ENCODE data around the gene IRF2BPL.

Gene IRF2BPL

DNA sequence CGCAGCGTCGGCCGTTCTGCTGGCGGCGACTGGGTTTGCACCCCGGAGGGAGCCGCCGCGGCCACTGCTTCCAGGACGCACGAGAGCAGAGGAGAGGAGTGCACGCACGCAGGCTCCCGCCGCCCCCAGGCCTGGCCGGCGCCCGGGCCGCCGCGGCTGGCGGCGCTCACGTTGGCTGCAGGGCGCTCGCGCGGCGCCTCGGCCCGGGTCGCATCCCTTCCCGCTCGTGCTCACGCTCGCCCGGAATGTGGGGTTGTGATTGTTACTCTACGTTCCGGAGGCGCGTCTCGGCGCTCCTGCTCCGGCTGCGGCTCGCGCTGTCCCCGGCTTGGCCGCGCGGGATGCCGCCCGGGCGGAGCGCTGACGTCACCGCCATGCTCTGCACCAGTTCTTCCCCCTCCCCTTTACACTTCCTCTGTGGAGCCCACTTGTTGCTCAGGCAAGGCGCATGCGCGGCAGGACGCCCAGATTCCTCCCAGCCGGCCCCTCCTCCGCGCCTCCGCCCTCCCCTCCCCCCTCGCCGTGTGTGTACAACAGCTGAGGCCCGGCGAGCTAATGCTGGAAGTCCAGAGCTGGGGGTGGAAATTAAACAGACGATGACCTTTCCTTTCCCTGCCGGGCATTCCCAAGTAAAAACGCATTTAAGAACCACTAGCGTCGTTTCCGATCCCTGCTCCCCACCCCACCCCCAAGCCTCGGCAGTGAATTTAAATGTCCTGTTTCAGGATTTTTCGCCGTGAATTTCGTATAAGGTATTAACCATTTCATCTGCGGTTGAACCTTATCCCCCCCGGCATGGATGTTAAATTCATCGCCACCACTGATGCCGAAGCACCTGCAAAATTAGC is at the start of gene IRF2BPL:
Gene IRF2BPL (minus strand): TSS at position 325 of the 848 bp plus-strand sequence. CDS start 916 bp downstream, outside the sequence.
- H3K36me3 Mint-ChIP-seq (ENCODE audit: low read depth), result peaks cover 22% of the 10 kb centered on the region
- no peaks in the 10 kb centered on the region for H3K27me3 Mint-ChIP-seq (ENCODE audit: low read depth)
- H3K9me3 Mint-ChIP-seq, result no peaks in the 10 kb centered on the region
- H3K4me3 Mint-ChIP-seq, result peak within 1 kb of the TSS; percentile 96
- peaks cover 46% of the 10 kb centered on the region for H3K4me1 Mint-ChIP-seq (ENCODE audit: low read depth)
- peak within 1 kb of the TSS; percentile 97 for H3K27ac Mint-ChIP-seq

DNA sequence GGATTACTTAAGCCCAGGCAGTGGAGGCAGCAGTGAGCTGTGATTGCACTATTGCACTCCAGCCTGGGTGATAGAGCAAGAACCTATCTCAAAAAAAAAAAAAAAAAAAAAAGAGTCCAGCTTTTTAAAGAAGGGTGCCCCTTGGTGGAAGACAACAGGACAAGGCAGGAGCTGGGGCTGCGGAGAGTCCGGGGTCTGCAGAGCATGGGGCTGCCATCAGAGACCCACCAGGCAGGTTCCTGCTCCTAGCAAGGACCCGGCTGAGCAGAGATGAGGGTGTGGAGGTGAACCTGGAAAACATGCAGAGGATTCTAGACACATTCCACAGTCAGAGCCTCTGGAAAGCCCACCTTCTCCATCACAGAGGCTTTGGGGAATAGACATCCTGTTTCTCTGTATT is 48.5 kb upstream of the IRF2BPL start:
- Mint-ChIP-seq H3K27ac (no peak overlapping the region), H3K4me1 (ENCODE audit: low read depth) (no peaks in the 10 kb centered on the region), H3K27me3 (ENCODE audit: low read depth) (peaks cover 2% of the 10 kb centered on the region), H3K36me3 (ENCODE audit: low read depth) (no peaks in the 10 kb centered on the region), H3K4me3 (no peak overlapping the region), H3K9me3 (peaks cover 7% of the 10 kb centered on the region)

DNA sequence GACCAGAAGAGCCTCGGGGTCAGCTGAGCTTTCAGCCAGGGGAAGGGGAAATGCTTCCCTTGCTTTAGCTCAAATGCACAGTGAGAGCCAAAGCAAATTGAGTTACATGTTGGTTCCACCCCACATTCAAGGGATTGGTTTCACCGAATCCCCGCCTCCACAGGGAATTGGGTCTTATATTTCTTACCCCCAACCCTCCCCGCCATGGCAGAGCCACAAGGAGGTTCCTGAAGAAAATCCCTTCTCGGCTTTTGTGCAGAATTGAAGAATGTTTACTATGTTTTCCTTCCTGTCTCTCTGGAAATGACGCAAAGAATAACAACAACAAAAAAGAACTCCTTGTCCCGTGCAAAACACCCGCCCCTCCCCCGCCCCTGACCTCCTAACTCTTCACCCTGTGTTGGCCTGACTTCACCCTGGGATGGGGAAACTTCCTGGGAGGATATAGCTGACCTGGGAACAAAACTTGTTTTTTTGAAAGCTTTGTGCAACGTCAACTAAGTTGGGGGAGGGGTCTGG is 47.7 kb upstream of the IRF2BPL start:
- H3K4me3 Mint-ChIP-seq, result no peak overlapping the region
- H3K4me1 Mint-ChIP-seq (ENCODE audit: low read depth), result no peaks in the 10 kb centered on the region
- no peaks in the 10 kb centered on the region for H3K27me3 Mint-ChIP-seq (ENCODE audit: low read depth)
- H3K27ac Mint-ChIP-seq, result no peak overlapping the region
- no peaks in the 10 kb centered on the region for H3K36me3 Mint-ChIP-seq (ENCODE audit: low read depth)
- peaks cover 7% of the 10 kb centered on the region for H3K9me3 Mint-ChIP-seq

DNA sequence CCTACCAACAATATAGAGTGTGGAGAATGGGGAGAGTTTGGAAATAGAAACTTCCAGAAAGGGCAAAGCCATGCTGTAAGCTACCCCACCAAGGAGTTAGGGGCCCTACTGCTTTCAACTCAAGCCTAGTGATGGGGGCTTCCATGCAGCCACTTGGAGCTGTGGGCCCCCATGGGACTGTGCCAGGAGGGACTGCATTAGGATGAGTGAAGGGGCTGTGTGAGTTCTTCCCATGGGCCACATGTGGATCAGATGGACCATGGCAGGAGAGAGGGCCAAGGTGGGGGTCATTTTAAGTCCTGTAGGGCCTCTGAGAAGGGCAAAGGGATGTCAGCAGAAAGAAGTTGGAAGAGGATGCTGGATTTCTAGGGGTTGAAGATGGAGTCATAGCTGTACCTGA is 46.5 kb upstream of the IRF2BPL start:
- Mint-ChIP-seq H3K4me1 (ENCODE audit: low read depth) (no peaks in the 10 kb centered on the region), H3K36me3 (ENCODE audit: low read depth) (no peaks in the 10 kb centered on the region), H3K27ac (no peak overlapping the region), H3K27me3 (ENCODE audit: low read depth) (peaks cover 3% of the 10 kb centered on the region), H3K9me3 (peaks cover 4% of the 10 kb centered on the region), H3K4me3 (no peak overlapping the region)

DNA sequence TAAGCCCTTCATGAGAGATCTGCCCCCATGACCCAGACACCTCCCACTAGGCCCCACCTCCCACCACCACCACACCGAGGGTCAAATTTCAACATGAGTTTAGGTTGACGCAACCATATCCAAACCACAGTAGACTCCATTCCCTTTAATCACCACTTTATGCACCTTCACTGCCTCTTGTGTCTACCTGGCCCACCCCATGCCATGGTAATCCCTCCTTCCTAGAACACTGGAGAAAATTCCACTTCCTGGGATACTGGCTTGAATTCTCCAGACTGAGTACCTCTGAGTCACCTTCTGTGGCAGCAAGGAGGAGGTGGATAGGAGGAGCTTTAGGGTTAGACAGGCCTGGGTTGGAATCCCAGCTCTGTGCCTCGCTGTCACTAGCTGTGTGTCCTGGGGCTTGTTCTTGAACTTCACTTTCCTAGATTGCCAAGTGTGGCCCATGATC is 43.5 kb upstream of the IRF2BPL start:
- no peaks in the 10 kb centered on the region for H3K4me1 Mint-ChIP-seq (ENCODE audit: low read depth)

GRCh38 chr14:77069551-77069950 is 41.0 kb upstream of the IRF2BPL start:
- H3K27me3 Mint-ChIP-seq (ENCODE audit: low read depth), result peaks cover 18% of the 10 kb centered on the region
- H3K9me3 Mint-ChIP-seq, result no peaks in the 10 kb centered on the region
- no peak overlapping the region for H3K4me3 Mint-ChIP-seq
- H3K27ac Mint-ChIP-seq, result no peak overlapping the region
- no peaks in the 10 kb centered on the region for H3K36me3 Mint-ChIP-seq (ENCODE audit: low read depth)
- H3K4me1 Mint-ChIP-seq (ENCODE audit: low read depth), result no peaks in the 10 kb centered on the region

More for the DNA sequence above, 43.5 kb upstream of the IRF2BPL start:
- Mint-ChIP-seq H3K9me3 (no peaks in the 10 kb centered on the region), H3K27me3 (ENCODE audit: low read depth) (peaks cover 18% of the 10 kb centered on the region), H3K27ac (no peak overlapping the region), H3K4me3 (no peak overlapping the region), H3K36me3 (ENCODE audit: low read depth) (no peaks in the 10 kb centered on the region)

DNA sequence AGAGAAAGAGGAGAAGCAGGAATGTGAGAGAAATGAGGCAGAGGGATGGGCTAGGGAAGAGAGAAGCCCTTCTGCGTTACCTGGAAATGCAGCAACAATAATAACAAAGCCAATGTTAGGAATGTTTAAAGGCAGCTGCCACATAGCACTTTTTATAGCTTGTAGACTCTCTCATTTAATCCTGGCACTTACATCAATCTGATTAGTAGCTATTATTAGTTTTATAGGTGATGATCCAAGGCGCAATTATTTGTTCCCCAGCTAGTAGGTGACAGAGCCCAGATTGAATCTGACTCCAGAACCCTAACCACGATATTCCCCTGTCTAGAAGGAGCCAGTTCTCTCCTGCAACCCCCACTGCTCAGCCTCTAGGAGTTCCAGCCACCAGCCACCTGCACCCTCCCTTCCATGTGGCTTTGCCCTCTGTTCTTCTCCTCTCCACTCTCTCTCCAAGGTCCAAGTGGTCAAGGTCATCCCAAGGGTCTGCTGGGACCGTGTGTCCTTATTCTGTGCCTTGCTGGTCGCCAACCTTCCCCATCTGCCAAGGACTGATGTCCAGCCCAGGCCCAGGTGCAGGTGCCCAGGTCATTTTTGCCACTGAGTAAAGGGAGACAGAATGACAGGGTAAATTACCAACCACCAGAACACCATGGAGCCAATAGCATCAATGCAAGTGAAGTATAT is 40.2 kb upstream of the IRF2BPL start:
- Mint-ChIP-seq H3K4me3 (no peak overlapping the region), H3K36me3 (ENCODE audit: low read depth) (no peaks in the 10 kb centered on the region), H3K27ac (no peak overlapping the region), H3K4me1 (ENCODE audit: low read depth) (no peaks in the 10 kb centered on the region), H3K9me3 (no peaks in the 10 kb centered on the region), H3K27me3 (ENCODE audit: low read depth) (peaks cover 18% of the 10 kb centered on the region)

GRCh38 chr14:77067632-77068516 is 39.4 kb upstream of the IRF2BPL start:
- Mint-ChIP-seq H3K9me3 (no peaks in the 10 kb centered on the region), H3K27ac (no peak overlapping the region), H3K4me1 (ENCODE audit: low read depth) (no peaks in the 10 kb centered on the region), H3K4me3 (no peak overlapping the region), H3K36me3 (ENCODE audit: low read depth) (no peaks in the 10 kb centered on the region), H3K27me3 (ENCODE audit: low read depth) (peaks cover 18% of the 10 kb centered on the region)

GRCh38 chr14:77066578-77067172 is 38.2 kb upstream of the IRF2BPL start:
- Mint-ChIP-seq H3K9me3 (no peaks in the 10 kb centered on the region), H3K27ac (no peak overlapping the region), H3K4me3 (no peak overlapping the region), H3K4me1 (ENCODE audit: low read depth) (peaks cover 2% of the 10 kb centered on the region), H3K27me3 (ENCODE audit: low read depth) (peaks cover 18% of the 10 kb centered on the region), H3K36me3 (ENCODE audit: low read depth) (no peaks in the 10 kb centered on the region)

GRCh38 chr14:77065851-77066577 is 37.5 kb upstream of the IRF2BPL start:
- H3K27ac Mint-ChIP-seq, result no peak overlapping the region
- peaks cover 18% of the 10 kb centered on the region for H3K27me3 Mint-ChIP-seq (ENCODE audit: low read depth)
- H3K36me3 Mint-ChIP-seq (ENCODE audit: low read depth), result no peaks in the 10 kb centered on the region
- peaks cover 2% of the 10 kb centered on the region for H3K4me1 Mint-ChIP-seq (ENCODE audit: low read depth)
- no peaks in the 10 kb centered on the region for H3K9me3 Mint-ChIP-seq
- H3K4me3 Mint-ChIP-seq, result no peak overlapping the region

DNA sequence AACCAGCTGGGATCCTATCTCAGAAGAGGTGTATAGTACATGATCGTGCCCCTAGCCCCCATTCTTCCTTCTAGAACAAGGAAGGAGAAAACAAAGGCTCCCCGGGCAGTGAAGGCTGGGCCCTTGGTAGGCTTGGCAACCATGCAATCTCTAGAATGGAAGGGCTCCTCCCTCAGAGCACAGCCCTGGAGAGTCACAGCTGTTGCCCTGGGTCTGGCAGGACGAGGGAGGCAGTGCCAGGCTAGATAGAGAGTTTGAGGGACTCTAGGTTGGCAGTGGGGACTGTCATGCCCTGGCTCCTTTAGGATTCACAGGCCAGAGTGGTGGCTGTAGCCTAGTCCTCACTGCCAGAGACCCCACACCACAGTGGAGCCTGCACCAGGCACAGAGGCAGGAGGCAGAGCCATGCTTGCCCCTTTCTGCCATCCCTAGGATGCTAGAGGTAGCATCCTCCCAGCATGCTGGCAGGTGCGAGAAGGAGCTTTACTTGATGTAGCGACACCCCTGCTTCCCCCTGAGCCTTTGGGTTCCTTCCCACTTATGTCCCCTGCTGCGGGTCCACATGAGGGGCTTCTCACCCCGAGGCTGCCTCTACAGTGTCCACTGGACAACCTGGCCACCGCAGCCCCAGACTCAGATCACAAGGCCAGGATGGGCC is 36.1 kb upstream of the IRF2BPL start:
- Mint-ChIP-seq H3K4me3 (no peak overlapping the region), H3K4me1 (ENCODE audit: low read depth) (peaks cover 2% of the 10 kb centered on the region), H3K36me3 (ENCODE audit: low read depth) (no peaks in the 10 kb centered on the region), H3K27me3 (ENCODE audit: low read depth) (peaks cover 12% of the 10 kb centered on the region), H3K9me3 (no peaks in the 10 kb centered on the region), H3K27ac (no peak overlapping the region)

DNA sequence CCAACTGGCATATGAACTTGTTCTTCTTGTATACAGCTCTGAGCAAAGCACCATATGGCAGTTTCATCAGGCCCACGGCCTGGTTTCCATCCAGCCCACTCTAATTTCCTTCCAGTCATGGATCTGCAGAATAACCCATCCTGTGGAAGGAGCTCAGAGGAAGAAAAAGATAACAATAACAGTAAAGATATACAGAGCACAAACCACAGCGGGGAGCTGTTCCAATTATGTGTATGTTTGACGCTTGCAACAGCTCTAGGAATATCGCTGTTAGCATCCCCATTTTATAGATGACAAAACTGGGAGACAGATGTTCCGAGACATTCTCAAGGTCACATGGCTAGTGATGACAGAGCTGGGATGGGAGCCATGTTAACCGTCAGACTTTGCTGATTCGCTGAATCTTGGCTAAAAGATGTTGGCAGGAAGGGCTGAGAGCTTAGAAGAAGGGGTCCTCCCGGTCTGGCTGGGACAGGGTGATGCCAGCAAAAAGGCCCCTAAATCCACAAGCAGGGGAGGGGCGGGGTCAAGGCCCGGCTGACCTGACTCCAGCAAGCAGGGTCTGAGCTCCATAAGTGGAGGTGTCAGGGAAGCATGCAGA is 35.2 kb upstream of the IRF2BPL start:
- no peak overlapping the region for H3K27ac Mint-ChIP-seq
- peaks cover 2% of the 10 kb centered on the region for H3K4me1 Mint-ChIP-seq (ENCODE audit: low read depth)
- H3K27me3 Mint-ChIP-seq (ENCODE audit: low read depth), result peaks cover 5% of the 10 kb centered on the region
- no peaks in the 10 kb centered on the region for H3K9me3 Mint-ChIP-seq
- H3K36me3 Mint-ChIP-seq (ENCODE audit: low read depth), result no peaks in the 10 kb centered on the region
- H3K4me3 Mint-ChIP-seq, result no peak overlapping the region

DNA sequence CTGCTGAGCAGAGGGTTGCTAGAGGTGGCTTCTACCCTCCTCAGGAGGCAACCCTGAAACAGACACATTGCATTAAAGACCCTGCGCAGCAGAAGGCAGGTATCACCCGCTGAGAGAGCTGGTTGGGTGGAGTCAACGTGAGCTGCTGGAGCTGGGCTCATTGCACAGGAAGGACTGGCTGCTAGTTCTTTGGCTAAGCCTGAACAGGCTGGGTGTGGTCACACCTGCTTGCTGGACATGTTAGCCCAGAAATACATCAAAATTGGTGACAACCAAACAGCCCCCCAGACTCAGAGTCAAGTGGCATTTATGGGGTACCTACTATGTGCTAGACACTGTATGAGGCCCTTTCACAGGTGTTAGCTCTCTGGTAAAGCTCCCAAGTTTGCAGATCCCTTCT is 33.8 kb upstream of the IRF2BPL start:
- H3K9me3 Mint-ChIP-seq, result no peaks in the 10 kb centered on the region
- no peak overlapping the region for H3K27ac Mint-ChIP-seq
- H3K4me3 Mint-ChIP-seq, result no peak overlapping the region
- H3K4me1 Mint-ChIP-seq (ENCODE audit: low read depth), result peaks cover 2% of the 10 kb centered on the region
- H3K36me3 Mint-ChIP-seq (ENCODE audit: low read depth), result no peaks in the 10 kb centered on the region
- no peaks in the 10 kb centered on the region for H3K27me3 Mint-ChIP-seq (ENCODE audit: low read depth)

All from T-helper 1 cell treated with Interleukin-12 subunit alpha and Interleukin-12 subunit beta and Interleukin-4 antibody, amounts not matched to agents 30 μg/mL and 1 μg/mL, for 36 hours (primary cell).